Caki2 (cell line): ENCODE measurements around the gene FAM120AOS. TPM values are rescaled to one million over a fixed set of nuclear protein-coding genes. Genes with fewer than 3 reads are reported as not detected.

Experiments used
- DNase-seq: peaks from one replicate; pipeline ENCODE4 v3.0.0-alpha.2; 2015; ENCODE audit warnings: low read depth
- in situ Hi-C: cut with HindIII; loops from 2 replicates; pipeline ENCODE4 v1.10.0; 2016; ENCODE audit warnings: low sequenced_read_pairs, low pct_unique_long_range_greater_than_20kb, mixed read lengths
- total RNA-seq: library from RNA; depleted of rRNA; stranded (reverse); fragments of >200 nt; shearing (Covaris generic); gene quantifications from 2 replicates; pipeline ENCODE4 v1.2.3, GENCODE V29; 2014; ENCODE audit warnings: low replicate concordance; rRNA removed

FAM120AOS gene
- total RNA-seq, 1 experiment from 2014 or later: 63.1 TPM

- no peak for DNase-seq
- in situ Hi-C loops: no loop called here
Observed at GRCh38 chr9:93417538-93417937, 35.8 kb downstream of the FAM120AOS start.

GRCh38 chr9:93416530-93417235, 36.7 kb downstream of the FAM120AOS start:
- in situ Hi-C loops: no loop called here
- no peak for DNase-seq

- in situ Hi-C loops: no loop called here
- DNase-seq: no peak
Observed at GRCh38 chr9:93415176-93415690, 38.1 kb downstream of the FAM120AOS start.

GRCh38 chr9:93413530-93413929, 39.9 kb downstream of the FAM120AOS start:
- in situ Hi-C loops: no loop called here
- no peak for DNase-seq

- DNase-seq: no peak
- in situ Hi-C loops: no loop called here
Observed at GRCh38 chr9:93406371-93406770, 47.0 kb downstream of the FAM120AOS start.

GRCh38 chr9:93398471-93398870, 54.9 kb downstream of the FAM120AOS start:
- no peak for DNase-seq
- in situ Hi-C loops: no loop called here

GRCh38 chr9:93397661-93398373, 55.6 kb downstream of the FAM120AOS start:
- in situ Hi-C loops: no loop called here
- DNase-seq: no peak

Other genes starting within 250 kb of the FAM120AOS start
- gene FAM120A, start 1.9 kb downstream of the FAM120AOS start, total RNA-seq: 31.5 and 37.2 TPM in 2 replicates
- gene PHF2, start 123.0 kb upstream of the FAM120AOS start, total RNA-seq: 4.8 and 7.2 TPM in 2 replicates